Measurements from ENCODE around the gene MEF2C. TPM values are rescaled to one million over a fixed set of nuclear protein-coding genes. Genes with fewer than 3 reads are reported as not detected.

Gene MEF2C
- polyA plus RNA-seq, 4 donors = 0.89 to 11.5 (median 5.9) TPM

- H3K4me1 ChIP-seq (ENCODE audit: control insufficient read depth in 3 of 3, insufficient read depth in 2 of 3, low read depth in 1 of 3, low read length in 2 of 3) = no peaks in the 10 kb centered on the region
- no peak overlapping the region for H3K4me3 ChIP-seq (ENCODE audit: low read depth in 1 of 3, low read length in 3 of 3)
- no peaks in the 10 kb centered on the region for H3K27me3 ChIP-seq (ENCODE audit: control insufficient read depth in 3 of 3, insufficient read depth in 3 of 3, low read length in 3 of 3)
- WGBS, 3 donors = 87 to 91% (median 89%) methylated on average over 3 of the region's 3 CpGs
- no peaks in the 10 kb centered on the region for H3K9me3 ChIP-seq (ENCODE audit: control insufficient read depth in 2 of 2, insufficient read depth in 1 of 2, low read depth in 1 of 2, low read length in 1 of 2)
- no peak for FAIRE-seq
- H3K27ac ChIP-seq (ENCODE audit: low read depth in 1 of 3, low read length in 2 of 3) = no peak overlapping the region
- no peak for DNase-seq
- no peaks in the 10 kb centered on the region for H3K36me3 ChIP-seq (ENCODE audit: control insufficient read depth in 3 of 3, insufficient read depth in 2 of 3, low read depth in 1 of 3, low read length in 3 of 3)
Measured at GRCh38 chr5:88787856-88788255, 95.1 kb downstream of the MEF2C start.

GRCh38 chr5:88786789-88787188, 96.2 kb downstream of the MEF2C start:
- no peak for FAIRE-seq
- H3K27ac ChIP-seq (ENCODE audit: low read depth in 1 of 3, low read length in 2 of 3) = peak overlapping the region in 1 of 3 donors; percentile 55
- no peaks in the 10 kb centered on the region for H3K9me3 ChIP-seq (ENCODE audit: control insufficient read depth in 2 of 2, insufficient read depth in 1 of 2, low read depth in 1 of 2, low read length in 1 of 2)
- no peaks in the 10 kb centered on the region for H3K4me1 ChIP-seq (ENCODE audit: control insufficient read depth in 3 of 3, insufficient read depth in 2 of 3, low read depth in 1 of 3, low read length in 2 of 3)
- 66 to 81% (median 78%) methylated on average over 2 of the region's 2 CpGs for WGBS, 3 donors
- H3K36me3 ChIP-seq (ENCODE audit: control insufficient read depth in 3 of 3, insufficient read depth in 2 of 3, low read depth in 1 of 3, low read length in 3 of 3) = no peaks in the 10 kb centered on the region
- no peak overlapping the region for H3K4me3 ChIP-seq (ENCODE audit: low read depth in 1 of 3, low read length in 3 of 3)
- no peaks in the 10 kb centered on the region for H3K27me3 ChIP-seq (ENCODE audit: control insufficient read depth in 3 of 3, insufficient read depth in 3 of 3, low read length in 3 of 3)
- no peak for DNase-seq

- Histone ChIP-seq H3K36me3 (ENCODE audit: control insufficient read depth in 3 of 3, insufficient read depth in 2 of 3, low read depth in 1 of 3, low read length in 3 of 3) (no peaks in the 10 kb centered on the region), H3K27me3 (ENCODE audit: control insufficient read depth in 3 of 3, insufficient read depth in 3 of 3, low read length in 3 of 3) (no peaks in the 10 kb centered on the region), H3K9me3 (ENCODE audit: control insufficient read depth in 2 of 2, insufficient read depth in 1 of 2, low read depth in 1 of 2, low read length in 1 of 2) (no peaks in the 10 kb centered on the region), H3K4me3 (ENCODE audit: low read depth in 1 of 3, low read length in 3 of 3) (no peak overlapping the region), H3K27ac (ENCODE audit: low read depth in 1 of 3, low read length in 2 of 3) (peak overlapping the region in 2 of 3 donors; percentile 45 to 55), H3K4me1 (ENCODE audit: control insufficient read depth in 3 of 3, insufficient read depth in 2 of 3, low read depth in 1 of 3, low read length in 2 of 3) (no peaks in the 10 kb centered on the region)
- WGBS, 3 donors = 16 to 22% (median 18%) methylated on average over 7 of the region's 7 CpGs
- FAIRE-seq = no peak
- peak in 1 of 2 donors; percentile 36 for DNase-seq
Measured at GRCh38 chr5:88785746-88786565, 97.0 kb downstream of the MEF2C start.

- no peaks in the 10 kb centered on the region for H3K27me3 ChIP-seq (ENCODE audit: control insufficient read depth in 3 of 3, insufficient read depth in 3 of 3, low read length in 3 of 3)
- H3K27ac ChIP-seq (ENCODE audit: low read depth in 1 of 3, low read length in 2 of 3) = no peak overlapping the region
- DNase-seq = no peak
- H3K9me3 ChIP-seq (ENCODE audit: control insufficient read depth in 2 of 2, insufficient read depth in 1 of 2, low read depth in 1 of 2, low read length in 1 of 2) = no peaks in the 10 kb centered on the region
- no peak for FAIRE-seq
- WGBS, 3 donors = 83 to 88% (median 87%) methylated on average over 4 of the region's 4 CpGs
- no peaks in the 10 kb centered on the region for H3K4me1 ChIP-seq (ENCODE audit: control insufficient read depth in 3 of 3, insufficient read depth in 2 of 3, low read depth in 1 of 3, low read length in 2 of 3)
- H3K36me3 ChIP-seq (ENCODE audit: control insufficient read depth in 3 of 3, insufficient read depth in 2 of 3, low read depth in 1 of 3, low read length in 3 of 3) = no peaks in the 10 kb centered on the region
- H3K4me3 ChIP-seq (ENCODE audit: low read depth in 1 of 3, low read length in 3 of 3) = no peak overlapping the region
Measured at GRCh38 chr5:88782571-88782970, 100.4 kb downstream of the MEF2C start.

- Histone ChIP-seq H3K9me3 (ENCODE audit: control insufficient read depth in 2 of 2, insufficient read depth in 1 of 2, low read depth in 1 of 2, low read length in 1 of 2) (no peaks in the 10 kb centered on the region), H3K27me3 (ENCODE audit: control insufficient read depth in 3 of 3, insufficient read depth in 3 of 3, low read length in 3 of 3) (no peaks in the 10 kb centered on the region), H3K27ac (ENCODE audit: low read depth in 1 of 3, low read length in 2 of 3) (no peak overlapping the region), H3K4me3 (ENCODE audit: low read depth in 1 of 3, low read length in 3 of 3) (no peak overlapping the region), H3K36me3 (ENCODE audit: control insufficient read depth in 3 of 3, insufficient read depth in 2 of 3, low read depth in 1 of 3, low read length in 3 of 3) (no peaks in the 10 kb centered on the region), H3K4me1 (ENCODE audit: control insufficient read depth in 3 of 3, insufficient read depth in 2 of 3, low read depth in 1 of 3, low read length in 2 of 3) (no peaks in the 10 kb centered on the region)
- 17 to 35% (median 32%) methylated on average over 1 of the region's 1 CpG for WGBS, 3 donors
- FAIRE-seq (no peak), DNase-seq (no peak)
Measured at GRCh38 chr5:88780736-88781135, 102.2 kb downstream of the MEF2C start.

GRCh38 chr5:88778736-88779135, 104.2 kb downstream of the MEF2C start:
- WGBS, 3 donors = 76 to 94% (median 89%) methylated on average over 5 of the region's 5 CpGs
- Histone ChIP-seq H3K4me3 (ENCODE audit: low read depth in 1 of 3, low read length in 3 of 3) (no peak overlapping the region), H3K4me1 (ENCODE audit: control insufficient read depth in 3 of 3, insufficient read depth in 2 of 3, low read depth in 1 of 3, low read length in 2 of 3) (no peaks in the 10 kb centered on the region), H3K9me3 (ENCODE audit: control insufficient read depth in 2 of 2, insufficient read depth in 1 of 2, low read depth in 1 of 2, low read length in 1 of 2) (no peaks in the 10 kb centered on the region), H3K27ac (ENCODE audit: low read depth in 1 of 3, low read length in 2 of 3) (no peak overlapping the region), H3K27me3 (ENCODE audit: control insufficient read depth in 3 of 3, insufficient read depth in 3 of 3, low read length in 3 of 3) (no peaks in the 10 kb centered on the region), H3K36me3 (ENCODE audit: control insufficient read depth in 3 of 3, insufficient read depth in 2 of 3, low read depth in 1 of 3, low read length in 3 of 3) (no peaks in the 10 kb centered on the region)
- no peak for FAIRE-seq
- no peak for DNase-seq

GRCh38 chr5:88776692-88777091, 106.3 kb downstream of the MEF2C start:
- WGBS, 3 donors = 42 to 79% (median 63%) methylated on average over 4 of the region's 4 CpGs

GRCh38 chr5:88772831-88773230, 110.2 kb downstream of the MEF2C start:
- WGBS, 3 donors = 81 to 90% (median 82%) methylated on average over 5 of the region's 5 CpGs
- no peak for DNase-seq
- Histone ChIP-seq H3K4me1 (ENCODE audit: control insufficient read depth in 3 of 3, insufficient read depth in 2 of 3, low read depth in 1 of 3, low read length in 2 of 3) (no peaks in the 10 kb centered on the region), H3K36me3 (ENCODE audit: control insufficient read depth in 3 of 3, insufficient read depth in 2 of 3, low read depth in 1 of 3, low read length in 3 of 3) (no peaks in the 10 kb centered on the region), H3K4me3 (ENCODE audit: low read depth in 1 of 3, low read length in 3 of 3) (no peak overlapping the region), H3K27me3 (ENCODE audit: control insufficient read depth in 3 of 3, insufficient read depth in 3 of 3, low read length in 3 of 3) (no peaks in the 10 kb centered on the region), H3K27ac (ENCODE audit: low read depth in 1 of 3, low read length in 2 of 3) (no peak overlapping the region), H3K9me3 (ENCODE audit: control insufficient read depth in 2 of 2, insufficient read depth in 1 of 2, low read depth in 1 of 2, low read length in 1 of 2) (no peaks in the 10 kb centered on the region)
- FAIRE-seq = no peak

More at GRCh38 chr5:88776692-88777091, 106.3 kb downstream of the MEF2C start:
- DNase-seq = peak in 1 of 2 donors; percentile 44
- Histone ChIP-seq H3K9me3 (ENCODE audit: control insufficient read depth in 2 of 2, insufficient read depth in 1 of 2, low read depth in 1 of 2, low read length in 1 of 2) (no peaks in the 10 kb centered on the region), H3K27me3 (ENCODE audit: control insufficient read depth in 3 of 3, insufficient read depth in 3 of 3, low read length in 3 of 3) (no peaks in the 10 kb centered on the region), H3K4me3 (ENCODE audit: low read depth in 1 of 3, low read length in 3 of 3) (no peak overlapping the region), H3K27ac (ENCODE audit: low read depth in 1 of 3, low read length in 2 of 3) (no peak overlapping the region), H3K36me3 (ENCODE audit: control insufficient read depth in 3 of 3, insufficient read depth in 2 of 3, low read depth in 1 of 3, low read length in 3 of 3) (no peaks in the 10 kb centered on the region), H3K4me1 (ENCODE audit: control insufficient read depth in 3 of 3, insufficient read depth in 2 of 3, low read depth in 1 of 3, low read length in 2 of 3) (no peaks in the 10 kb centered on the region)
- no peak for FAIRE-seq

GRCh38 chr5:88772047-88772446, 110.9 kb downstream of the MEF2C start:
- FAIRE-seq = no peak
- Histone ChIP-seq H3K4me1 (ENCODE audit: control insufficient read depth in 3 of 3, insufficient read depth in 2 of 3, low read depth in 1 of 3, low read length in 2 of 3) (no peaks in the 10 kb centered on the region), H3K27me3 (ENCODE audit: control insufficient read depth in 3 of 3, insufficient read depth in 3 of 3, low read length in 3 of 3) (no peaks in the 10 kb centered on the region), H3K36me3 (ENCODE audit: control insufficient read depth in 3 of 3, insufficient read depth in 2 of 3, low read depth in 1 of 3, low read length in 3 of 3) (no peaks in the 10 kb centered on the region), H3K9me3 (ENCODE audit: control insufficient read depth in 2 of 2, insufficient read depth in 1 of 2, low read depth in 1 of 2, low read length in 1 of 2) (no peaks in the 10 kb centered on the region), H3K27ac (ENCODE audit: low read depth in 1 of 3, low read length in 2 of 3) (no peak overlapping the region), H3K4me3 (ENCODE audit: low read depth in 1 of 3, low read length in 3 of 3) (no peak overlapping the region)
- WGBS, 3 donors = 76 to 91% (median 85%) methylated on average over 3 of the region's 3 CpGs
- DNase-seq = no peak
